ENCODE measurements around the gene LRMDA.

LRMDA gene

DNA sequence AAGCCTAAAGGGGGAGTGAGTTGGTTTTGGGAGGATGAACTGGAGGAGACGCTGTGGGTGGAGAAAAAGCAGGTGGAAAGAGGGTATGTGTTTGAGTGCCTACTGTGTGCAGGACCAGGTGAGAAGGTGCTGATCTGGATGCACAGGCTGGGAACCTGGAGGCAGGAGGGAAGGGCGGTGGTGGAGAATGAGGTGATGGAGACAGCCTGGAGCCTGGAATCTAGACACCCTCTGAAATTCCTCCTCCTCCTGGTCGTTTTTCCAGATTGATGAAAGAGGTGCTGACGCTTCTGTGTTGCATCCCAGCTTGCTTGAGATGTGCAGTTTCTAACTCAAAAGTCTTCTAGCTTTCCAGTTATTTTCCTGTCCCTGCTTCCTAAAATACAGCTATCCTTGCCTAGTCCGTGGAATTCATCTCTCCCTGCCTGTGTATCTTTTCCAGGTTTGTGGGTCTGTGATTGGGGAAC is 67.5 kb downstream of the LRMDA start:
- H3K4me2 ChIP-seq (ENCODE audit: insufficient read depth, low read length) = no peak overlapping the region
- no peak overlapping the region for H3K4me3 ChIP-seq (ENCODE audit: low read depth in 1 of 2, low read length in 2 of 2)
- H3K27ac ChIP-seq (ENCODE audit: low read length) = no peak overlapping the region
- no peaks in the 10 kb centered on the region for H3K4me1 ChIP-seq (ENCODE audit: insufficient read depth, low read length)
- ATAC-seq (ENCODE audit: insufficient read depth, low read depth) (no peak), DNase-seq (no peak)
- H2AFZ ChIP-seq (ENCODE audit: low read depth, low read length) = no peak overlapping the region
- no peaks in the 10 kb centered on the region for H4K20me1 ChIP-seq (ENCODE audit: insufficient read depth, low read length)
- H3K27me3 ChIP-seq (ENCODE audit: insufficient read depth, low read length, poor library complexity) = no peaks in the 10 kb centered on the region
- H3K79me2 ChIP-seq (ENCODE audit: insufficient read depth, low read length) = no peaks in the 10 kb centered on the region
- no peaks in the 10 kb centered on the region for H3K36me3 ChIP-seq (ENCODE audit: insufficient read depth, low read length)
- H3K9me3 ChIP-seq (ENCODE audit: insufficient read depth, low read length, severe bottlenecking) = no peaks in the 10 kb centered on the region
- TF ChIP-seq CTCF (IDR thresholded peaks at IDR 0.05; ENCODE audit: borderline replicate concordance, extremely low read depth, low read length, poor library complexity, severe bottlenecking) (no peak), EZH2 (IDR thresholded peaks at IDR 0.05; ENCODE audit: borderline replicate concordance, low read depth, low read length, severe bottlenecking) (no peak)
- no peak overlapping the region for H3K9ac ChIP-seq (ENCODE audit: low read depth, low read length)

DNA sequence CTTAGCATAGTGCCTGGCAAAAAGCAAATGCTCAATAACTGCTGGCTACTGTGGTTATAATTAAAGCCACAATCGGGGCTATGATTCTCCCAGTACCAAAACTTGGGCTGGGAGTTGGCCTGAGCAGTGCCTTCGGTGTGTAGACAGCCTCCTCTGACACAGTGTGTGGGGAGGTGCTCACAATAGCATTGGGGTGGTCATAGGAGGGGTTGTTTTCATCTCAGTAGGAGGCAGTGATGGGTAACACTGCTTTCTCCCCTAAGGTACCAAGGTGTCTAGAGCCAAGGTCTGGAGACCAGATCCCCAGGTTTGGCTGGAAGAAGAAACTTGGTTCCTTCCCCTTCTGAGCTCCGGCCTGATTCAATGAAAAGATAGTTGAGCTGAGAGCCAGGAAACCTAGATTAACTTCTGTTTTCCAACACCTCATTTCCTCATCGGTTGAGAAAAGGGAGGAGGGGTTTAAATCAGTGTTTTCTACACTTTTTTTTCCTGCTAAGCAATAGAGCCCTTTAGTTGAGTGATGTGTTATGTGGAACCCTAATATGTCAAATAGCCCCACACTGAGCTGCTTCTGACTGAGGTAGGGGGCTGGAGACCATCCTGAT is 68.2 kb downstream of the LRMDA start:
- H3K27me3 ChIP-seq (ENCODE audit: insufficient read depth, low read length, poor library complexity) = no peaks in the 10 kb centered on the region
- no peaks in the 10 kb centered on the region for H3K9me3 ChIP-seq (ENCODE audit: insufficient read depth, low read length, severe bottlenecking)
- H3K4me1 ChIP-seq (ENCODE audit: insufficient read depth, low read length) = no peaks in the 10 kb centered on the region
- H3K27ac ChIP-seq (ENCODE audit: low read length) = no peak overlapping the region
- no peak for ATAC-seq (ENCODE audit: insufficient read depth, low read depth)
- no peaks in the 10 kb centered on the region for H3K79me2 ChIP-seq (ENCODE audit: insufficient read depth, low read length)
- H4K20me1 ChIP-seq (ENCODE audit: insufficient read depth, low read length) = no peaks in the 10 kb centered on the region
- no peak overlapping the region for H3K9ac ChIP-seq (ENCODE audit: low read depth, low read length)
- TF ChIP-seq CTCF (IDR thresholded peaks at IDR 0.05; ENCODE audit: borderline replicate concordance, extremely low read depth, low read length, poor library complexity, severe bottlenecking) = no peak
- TF ChIP-seq EZH2 (IDR thresholded peaks at IDR 0.05; ENCODE audit: borderline replicate concordance, low read depth, low read length, severe bottlenecking) = no peak
- no peak overlapping the region for H3K4me2 ChIP-seq (ENCODE audit: insufficient read depth, low read length)
- no peak overlapping the region for H2AFZ ChIP-seq (ENCODE audit: low read depth, low read length)
- no peak for DNase-seq
- no peak overlapping the region for H3K4me3 ChIP-seq (ENCODE audit: low read depth in 1 of 2, low read length in 2 of 2)
- no peaks in the 10 kb centered on the region for H3K36me3 ChIP-seq (ENCODE audit: insufficient read depth, low read length)

GRCh38 chr10:75502389-75502788 is 71.0 kb downstream of the LRMDA start:
- H3K4me2 ChIP-seq (ENCODE audit: insufficient read depth, low read length) = no peak overlapping the region
- H3K79me2 ChIP-seq (ENCODE audit: insufficient read depth, low read length) = no peaks in the 10 kb centered on the region
- no peak overlapping the region for H3K27ac ChIP-seq (ENCODE audit: low read length)
- ATAC-seq (ENCODE audit: insufficient read depth, low read depth) (no peak), DNase-seq (no peak)
- no peaks in the 10 kb centered on the region for H3K36me3 ChIP-seq (ENCODE audit: insufficient read depth, low read length)
- no peaks in the 10 kb centered on the region for H3K4me1 ChIP-seq (ENCODE audit: insufficient read depth, low read length)
- no peaks in the 10 kb centered on the region for H3K27me3 ChIP-seq (ENCODE audit: insufficient read depth, low read length, poor library complexity)
- H3K9me3 ChIP-seq (ENCODE audit: insufficient read depth, low read length, severe bottlenecking) = no peaks in the 10 kb centered on the region
- no peak overlapping the region for H3K4me3 ChIP-seq (ENCODE audit: low read depth in 1 of 2, low read length in 2 of 2)
- no peak overlapping the region for H3K9ac ChIP-seq (ENCODE audit: low read depth, low read length)
- H4K20me1 ChIP-seq (ENCODE audit: insufficient read depth, low read length) = no peaks in the 10 kb centered on the region
- no peak for TF ChIP-seq CTCF (IDR thresholded peaks at IDR 0.05; ENCODE audit: borderline replicate concordance, extremely low read depth, low read length, poor library complexity, severe bottlenecking)
- no peak for TF ChIP-seq EZH2 (IDR thresholded peaks at IDR 0.05; ENCODE audit: borderline replicate concordance, low read depth, low read length, severe bottlenecking)
- H2AFZ ChIP-seq (ENCODE audit: low read depth, low read length) = no peak overlapping the region

All from DND-41 (cell line).